HG03060 (cell line): Measurements from ENCODE around the gene PPARA.

Experiments
- ATAC-seq: cut with Tn5 transposase; IDR thresholded peaks from one replicate; pipeline ENCODE4 v1.9.1; 2021; ENCODE audit warnings: low read depth, moderate number of reproducible peaks; ENCODE audit not compliant: unreplicated experiment

The PPARA gene

GRCh38 chr22:46150034-46150654, at the start of gene PPARA:
Gene PPARA (plus strand): TSS chr22:46150526. CDS start chr22:46198384, 47,858 bp downstream.
- no peak for ATAC-seq

- ATAC-seq, result no peak
Measured at GRCh38 chr22:46102159-46102558, 48.2 kb upstream of the PPARA start.

- no peak for ATAC-seq
Measured at GRCh38 chr22:46102752-46103151, 47.6 kb upstream of the PPARA start.

- ATAC-seq, result no peak
Measured at GRCh38 chr22:46103181-46103580, 47.1 kb upstream of the PPARA start.

DNA sequence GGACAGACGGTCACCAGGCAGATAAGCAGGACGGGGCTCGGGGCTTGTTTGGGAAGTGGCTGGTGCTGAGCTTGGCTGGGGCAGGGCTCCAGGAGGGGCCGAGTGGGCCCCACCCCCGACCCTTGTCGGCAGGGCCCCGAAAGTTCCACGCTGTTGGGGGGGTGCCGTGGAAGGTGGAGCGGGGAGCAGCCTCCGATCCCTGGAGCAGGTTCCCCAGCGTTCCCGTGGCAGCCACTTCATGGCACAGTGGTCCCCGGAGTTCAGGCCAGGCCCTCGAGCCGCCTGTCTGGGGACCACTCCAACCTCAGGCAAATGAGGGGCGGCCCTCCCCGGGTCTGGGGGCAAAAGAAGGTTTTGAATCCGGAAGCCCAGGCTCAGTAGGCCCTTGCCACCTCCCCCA, 46.7 kb upstream of the PPARA start:
- ATAC-seq, result no peak

GRCh38 chr22:46104170-46104880, 46.0 kb upstream of the PPARA start:
- no peak for ATAC-seq

GRCh38 chr22:46104881-46105493, 45.3 kb upstream of the PPARA start:
- ATAC-seq, result no peak

DNA sequence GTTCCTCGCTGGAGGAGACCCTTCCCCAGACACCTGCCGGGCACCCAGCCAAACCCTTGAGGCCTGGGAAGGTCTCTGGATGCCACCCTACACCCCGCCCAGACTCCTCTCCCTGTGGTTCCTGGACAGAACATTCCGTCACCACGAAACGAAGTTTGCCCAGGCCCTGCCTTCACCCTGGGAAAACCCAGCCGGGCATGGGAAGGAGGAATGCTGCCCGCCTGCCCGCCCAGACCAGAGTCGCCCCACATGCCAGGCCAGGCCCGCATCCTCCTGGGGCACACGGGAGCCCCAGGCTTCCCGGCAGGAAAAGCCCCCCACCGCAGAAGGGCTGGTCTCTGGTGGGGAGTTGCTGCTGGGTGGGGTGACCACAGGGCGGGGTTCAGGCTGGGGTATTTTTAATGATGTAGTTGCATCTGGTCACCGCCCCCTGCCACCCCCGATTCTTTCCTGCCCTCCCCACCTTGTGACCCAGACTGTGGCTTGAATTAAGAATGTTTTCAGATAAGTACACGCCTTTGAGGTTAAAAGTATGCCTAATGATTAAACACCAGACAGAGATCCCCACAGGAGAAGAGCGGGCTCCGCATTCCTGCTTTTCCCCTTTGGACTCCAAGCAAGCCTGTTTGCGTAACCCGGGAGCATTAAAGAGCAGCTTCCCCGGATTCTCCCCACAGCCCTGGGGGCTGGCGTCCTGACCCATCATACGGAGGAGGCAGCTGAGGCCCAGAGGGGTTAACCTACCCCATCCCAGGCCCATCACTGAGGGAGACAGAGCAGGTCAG, 44.6 kb upstream of the PPARA start:
- ATAC-seq, result no peak

DNA sequence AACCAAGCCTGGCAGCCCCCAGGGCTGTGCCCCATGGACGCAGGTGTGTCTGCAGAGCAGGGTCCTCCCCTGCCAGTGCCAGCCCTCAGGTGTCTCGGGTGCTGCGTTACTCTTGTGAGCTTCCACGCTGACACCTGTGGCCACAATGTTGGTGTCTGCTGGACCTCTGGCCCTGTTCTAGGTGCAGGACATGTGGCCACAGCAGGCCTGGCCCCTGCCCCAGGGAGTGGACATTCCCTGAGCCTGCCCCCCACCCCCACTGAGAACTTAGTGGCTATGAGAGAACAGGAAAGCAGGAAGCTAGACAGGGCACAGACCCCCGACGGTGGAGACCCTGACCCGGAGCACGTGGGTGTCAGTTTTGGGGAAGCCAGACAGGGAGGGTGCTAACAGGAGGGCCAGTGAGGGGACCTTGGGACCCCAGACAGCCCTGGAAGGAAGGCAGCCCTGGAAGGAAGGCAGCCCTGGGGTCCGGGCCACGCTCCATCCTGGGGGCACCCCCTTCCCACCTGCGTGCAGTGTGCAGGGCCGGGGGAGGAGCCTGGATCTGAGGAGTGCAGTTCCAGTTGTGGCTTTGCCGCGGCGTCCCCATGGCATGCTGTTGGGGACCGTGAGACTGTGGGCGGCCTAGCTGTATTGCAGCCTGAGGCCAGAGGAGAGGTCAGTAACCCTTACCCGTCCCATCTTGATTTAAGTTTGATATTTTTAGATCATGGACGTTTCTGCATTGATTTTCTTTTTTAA, 43.9 kb upstream of the PPARA start:
- ATAC-seq, result no peak

DNA sequence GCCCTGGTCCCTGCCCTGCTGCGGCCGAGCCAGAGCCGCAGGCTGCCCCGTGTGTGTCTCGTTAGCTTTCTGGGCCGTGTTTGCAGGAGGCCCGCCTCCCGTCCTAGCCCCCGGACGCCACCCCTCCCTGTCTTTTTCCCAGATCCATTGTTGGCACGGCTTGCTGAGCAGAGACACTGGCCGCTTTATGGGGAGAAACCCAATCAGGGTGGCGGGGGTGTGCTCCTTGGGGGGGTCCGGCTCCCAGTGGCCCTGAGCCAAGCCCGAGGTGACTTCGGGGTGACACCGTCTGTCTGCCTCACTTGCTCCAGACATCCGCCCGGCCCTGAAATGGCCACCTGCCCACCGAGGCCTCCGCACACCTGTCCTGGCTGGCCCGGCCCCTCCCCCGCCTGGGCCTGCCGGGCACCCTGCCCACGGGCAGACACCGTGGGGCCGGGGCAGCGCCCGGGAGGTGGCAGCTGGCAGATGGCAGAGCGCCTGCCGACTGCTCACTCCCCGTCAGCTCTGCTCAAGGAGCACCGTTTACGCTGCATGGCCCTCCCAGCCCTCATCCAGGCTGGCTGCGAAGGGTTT, 43.1 kb upstream of the PPARA start:
- ATAC-seq, result no peak

GRCh38 chr22:46107753-46108563, 42.4 kb upstream of the PPARA start:
- no peak for ATAC-seq

- no peak for ATAC-seq
Measured at GRCh38 chr22:46108564-46109473, 41.5 kb upstream of the PPARA start.

GRCh38 chr22:46109474-46110003, 40.8 kb upstream of the PPARA start:
- ATAC-seq, result no peak

DNA sequence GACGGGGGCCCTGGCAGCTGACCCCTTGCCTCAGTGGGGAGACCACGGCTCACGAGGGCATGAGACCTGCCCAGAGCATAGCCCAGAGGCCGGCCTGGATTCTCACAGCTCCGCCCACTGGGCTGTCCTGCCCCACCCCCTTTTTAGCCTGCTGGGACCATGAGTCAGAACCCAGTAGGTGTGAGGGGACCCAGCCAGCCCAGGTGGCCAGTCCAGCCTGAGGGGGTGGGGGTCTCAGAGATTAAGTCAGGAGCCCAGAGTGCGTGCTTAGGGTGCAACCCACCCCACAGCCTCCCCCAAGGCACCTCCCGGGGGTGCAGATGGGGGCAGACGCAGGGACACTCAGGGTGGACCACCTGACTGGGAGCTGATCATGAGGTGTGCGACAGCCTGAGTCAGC, 40.1 kb upstream of the PPARA start:
- ATAC-seq, result no peak

- ATAC-seq, result no peak
Measured at GRCh38 chr22:46111645-46112306, 38.5 kb upstream of the PPARA start.

DNA sequence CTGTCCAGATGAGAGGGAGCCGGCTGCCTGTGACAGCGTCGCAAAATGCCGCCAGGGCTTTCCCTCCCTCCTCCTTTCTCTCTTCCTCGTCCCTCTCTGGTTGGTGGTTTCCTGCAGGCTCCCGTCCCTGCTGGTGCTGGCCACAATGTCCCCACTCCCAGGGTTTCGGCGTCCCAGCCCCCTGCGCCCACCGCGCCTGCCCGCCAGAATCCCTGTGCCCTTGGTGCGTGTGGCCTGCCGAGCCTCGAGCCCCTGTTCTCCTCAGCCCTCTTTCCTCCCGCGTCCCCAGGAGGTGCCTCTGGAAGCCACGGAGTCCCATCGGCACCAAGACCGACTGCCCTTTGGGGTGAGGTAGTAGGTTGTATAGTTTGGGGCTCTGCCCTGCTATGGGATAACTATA, 37.9 kb upstream of the PPARA start:
- no peak for ATAC-seq

- no peak for ATAC-seq
Measured at GRCh38 chr22:46113110-46113909, 37.0 kb upstream of the PPARA start.
